Spleen (tissue), 11 donors: ENCODE data around the gene UST. TPM values are rescaled to one million over a fixed set of nuclear protein-coding genes. Genes with fewer than 3 reads are reported as not detected.

Experiments used
- DNase-seq: peaks from one replicate; pipeline ENCODE4 v3.0.0-alpha.2; 2020
- H3K27ac ChIP-seq, 8 donors: fragments of 200-600 bp; sonication (generic) in 7 of 8; 1 replicate in 4 of 8; 2 replicates in 4 of 8; pipeline versions ENCODE4 v1.5.0 to v1.8.0; 2016 to 2021; ENCODE audit warnings: inconsistent platforms in 4 of 8, mild to moderate bottlenecking in 4 of 8, moderate library complexity in 1 of 8
- H3K27me3 ChIP-seq, 7 donors: fragments of 200-600 bp; sonication (generic) in 6 of 7; replicated peaks in 1 of 7; 1 replicate in 4 of 7; 2 replicates in 3 of 7; pipeline versions ENCODE4 v1.5.0 to v1.8.0; 2016 to 2021; ENCODE audit warnings: inconsistent platforms in 3 of 7, mild to moderate bottlenecking in 1 of 7
- H3K36me3 ChIP-seq, 6 donors: fragments of 200-600 bp; sonication (generic) in 5 of 6; 1 replicate in 4 of 6; 2 replicates in 2 of 6; pipeline versions ENCODE4 v1.5.0 to v1.8.0; 2016 to 2021; ENCODE audit warnings: inconsistent platforms in 2 of 6
- H3K4me1 ChIP-seq, 6 donors: fragments of 200-600 bp; sonication (generic) in 5 of 6; 1 replicate in 3 of 6; 2 replicates in 3 of 6; pipeline versions ENCODE4 v1.5.0 to v1.8.0; 2016 to 2021; ENCODE audit warnings: inconsistent platforms in 3 of 6
- H3K4me3 ChIP-seq, 8 donors: fragments of 200-600 bp; sonication (generic) in 7 of 8; 1 replicate in 4 of 8; 2 replicates in 4 of 8; pipeline versions ENCODE4 v1.5.0 to v1.8.0; 2016 to 2021; ENCODE audit warnings: inconsistent platforms in 4 of 8, mild to moderate bottlenecking in 4 of 8, moderate library complexity in 2 of 8
- H3K9me3 ChIP-seq, 8 donors: fragments of 200-600 bp; sonication (generic) in 7 of 8; 1 replicate in 4 of 8; 2 replicates in 4 of 8; pipeline versions ENCODE4 v1.5.0 to v1.8.0; 2016 to 2021; ENCODE audit warnings: inconsistent platforms in 4 of 8
- POLR2A ChIP-seq, 3 donors: fragments of 450-650 bp; IDR thresholded peaks; one replicate each; pipeline ENCODE4 v1.5.1; 2017; ENCODE audit warnings: antibody characterized with exemption in 3 of 3, mild to moderate bottlenecking in 1 of 3
- POLR2AphosphoS5 ChIP-seq, 3 donors: sonication (generic); formaldehyde crosslinking; IDR thresholded peaks; one replicate each; pipeline ENCODE4 v1.5.1; 2017; ENCODE audit warnings: antibody characterized with exemption in 3 of 3
- WGBS, 5 donors: extraction: QIAGEN DNeasy Blood & Tissue Kit in 3 of 5; methylation state at CpG; one replicate each; pipeline versions ENCODE4 v1.1.5 to v1.1.7; 2013 to 2018; 5-methylcytosine and 5-hydroxymethylcytosine counted together
- intact Hi-C: fragments of 100-400 bp; cut with DNase I; formaldehyde crosslinking; loops from one replicate; pipeline ENCODE4 v1.15.0; 2023; ENCODE audit warnings: low total_unique reads
- polyA plus RNA-seq, 3 donors: library from polyadenylated mRNA; stranded (reverse); fragments of 200-250 nt; gene quantifications; one replicate each; pipeline ENCODE4 v1.2.1, GENCODE V29; 2013
- total RNA-seq, 7 donors: library from RNA; depleted of rRNA in 3 of 7; stranded (reverse); fragments of >200 nt in 3 of 7; fragmentation: NEBNext Ultra II Directional in 4 of 7; extraction: Animal tissue kit (Norgen Biotek cat#: 25700) in 4 of 7; gene quantifications; one replicate each; pipeline versions ENCODE4 v1.1.0 to v1.2.1, GENCODE V29; 2016 to 2021
- TF ChIP-seq, protein P1 (sequence below), 11 experiments: fragments of 200-600 bp in 7 of 11; fragments of 450-650 bp in 4 of 11; sonication (generic) in 4 of 11; IDR thresholded peaks in 8 of 11; conservative IDR thresholded peaks in 3 of 11; 1 replicate in 7 of 11; 2 replicates in 4 of 11; pipeline versions ENCODE4 v1.4.0 to v1.8.0; 2016 to 2021; ENCODE audit warnings: antibody characterized with exemption in 11 of 11, inconsistent platforms in 4 of 11, mild to moderate bottlenecking in 1 of 11
- donor health status: healthy with polysubstance abuse.
- donor health status: DM: no; HTN: no; CAD: no; lungs with moderate emphysema.
- donor health status: DM: no; HTN: no; CAD: no.
- donor health status: Bipolar disorder and iron deficiency.
- donor health status: healthy.
- donor health status: DM: no; HTN: no; CAD: no.
- donor health status: DM: yes; HTN: yes; CAD: no.

UST gene
- total and polyA plus RNA-seq, 10 donors = 6.4 to 26.8 (median 14.4) TPM

DNA sequence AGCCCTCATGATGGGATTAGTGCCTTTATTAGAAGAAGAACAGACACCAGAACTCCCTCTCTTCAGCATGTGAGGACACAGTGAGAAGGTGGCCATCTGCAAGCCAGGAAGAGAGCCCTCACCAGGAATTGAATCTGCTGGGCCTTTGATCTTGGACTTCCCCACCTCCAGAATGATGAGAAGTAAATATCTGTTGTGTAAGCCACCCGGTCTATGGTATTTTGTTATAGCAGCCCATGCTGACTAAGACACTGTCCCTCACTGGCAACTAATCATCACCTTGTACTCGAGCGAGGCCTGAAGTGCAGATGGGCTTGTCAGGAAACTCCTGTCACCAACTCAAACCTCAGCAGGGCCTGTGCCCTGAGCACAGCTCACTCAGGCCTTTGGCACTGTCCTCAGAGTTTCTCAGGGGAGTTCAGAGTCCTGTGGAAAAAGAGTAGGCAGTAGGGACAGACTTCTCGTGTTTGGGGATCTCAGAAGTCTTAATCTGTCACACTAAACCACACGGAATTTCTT, 62.0 kb downstream of the UST start:
- Histone ChIP-seq H3K27ac (no peak overlapping the region), H3K4me3 (no peak overlapping the region), H3K4me1 (peaks cover 0 to 16% (median 5%) of the 10 kb centered on the region in 6 donors), H3K27me3 (no peaks in the 10 kb centered on the region), H3K36me3 (no peaks in the 10 kb centered on the region), H3K9me3 (peaks cover 0 to 3% (median 0%) of the 10 kb centered on the region in 8 donors)
- no peak for DNase-seq
- no peak for TF ChIP-seq POLR2A (IDR thresholded peaks at IDR 0.05)
- TF ChIP-seq, protein P1, sequence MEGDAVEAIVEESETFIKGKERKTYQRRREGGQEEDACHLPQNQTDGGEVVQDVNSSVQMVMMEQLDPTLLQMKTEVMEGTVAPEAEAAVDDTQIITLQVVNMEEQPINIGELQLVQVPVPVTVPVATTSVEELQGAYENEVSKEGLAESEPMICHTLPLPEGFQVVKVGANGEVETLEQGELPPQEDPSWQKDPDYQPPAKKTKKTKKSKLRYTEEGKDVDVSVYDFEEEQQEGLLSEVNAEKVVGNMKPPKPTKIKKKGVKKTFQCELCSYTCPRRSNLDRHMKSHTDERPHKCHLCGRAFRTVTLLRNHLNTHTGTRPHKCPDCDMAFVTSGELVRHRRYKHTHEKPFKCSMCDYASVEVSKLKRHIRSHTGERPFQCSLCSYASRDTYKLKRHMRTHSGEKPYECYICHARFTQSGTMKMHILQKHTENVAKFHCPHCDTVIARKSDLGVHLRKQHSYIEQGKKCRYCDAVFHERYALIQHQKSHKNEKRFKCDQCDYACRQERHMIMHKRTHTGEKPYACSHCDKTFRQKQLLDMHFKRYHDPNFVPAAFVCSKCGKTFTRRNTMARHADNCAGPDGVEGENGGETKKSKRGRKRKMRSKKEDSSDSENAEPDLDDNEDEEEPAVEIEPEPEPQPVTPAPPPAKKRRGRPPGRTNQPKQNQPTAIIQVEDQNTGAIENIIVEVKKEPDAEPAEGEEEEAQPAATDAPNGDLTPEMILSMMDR (IDR thresholded peaks at IDR 0.05 in 8 of 11, conservative IDR thresholded peaks at IDR 0.05 in 3 of 11) = no peak
- TF ChIP-seq POLR2AphosphoS5 (IDR thresholded peaks at IDR 0.05) = no peak
- WGBS, 5 donors = 74 to 84% (median 80%) methylated on average over 5 of the region's 5 CpGs
- intact Hi-C loops = no loop called here

DNA sequence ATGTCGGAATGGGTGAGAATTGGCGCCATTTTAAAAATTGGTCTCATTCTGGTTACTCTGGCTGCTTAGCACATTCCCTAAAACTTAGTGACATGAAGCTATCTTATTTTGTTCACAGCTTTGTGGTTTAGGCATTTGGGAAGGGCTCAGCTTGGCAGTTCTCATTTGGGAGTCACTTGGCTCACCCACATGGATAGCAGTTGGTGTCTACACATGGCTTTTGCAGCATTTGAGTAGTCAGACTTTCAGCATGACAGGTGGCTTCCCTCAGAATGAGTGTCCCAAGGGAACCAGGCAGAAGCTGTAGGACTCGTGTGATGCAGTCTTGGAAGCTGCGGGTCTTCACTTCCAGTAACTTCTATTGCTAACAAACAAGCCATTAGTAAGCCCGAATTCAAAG, 64.6 kb downstream of the UST start:
- no peak for DNase-seq
- 85 to 91% (median 89%) methylated on average over 5 of the region's 5 CpGs for WGBS, 5 donors
- Histone ChIP-seq H3K4me1 (peaks cover 0 to 3% (median 0%) of the 10 kb centered on the region in 6 donors), H3K27ac (no peak overlapping the region), H3K9me3 (peaks cover 0 to 11% (median 6%) of the 10 kb centered on the region in 8 donors), H3K36me3 (no peaks in the 10 kb centered on the region), H3K27me3 (no peaks in the 10 kb centered on the region), H3K4me3 (no peak overlapping the region)
- intact Hi-C loops = no loop called here
- TF ChIP-seq, protein P1 (IDR thresholded peaks at IDR 0.05 in 8 of 11, conservative IDR thresholded peaks at IDR 0.05 in 3 of 11) = no peak
- peak in 1 of 3 donors; percentile 15 for TF ChIP-seq POLR2AphosphoS5 (IDR thresholded peaks at IDR 0.05)

DNA sequence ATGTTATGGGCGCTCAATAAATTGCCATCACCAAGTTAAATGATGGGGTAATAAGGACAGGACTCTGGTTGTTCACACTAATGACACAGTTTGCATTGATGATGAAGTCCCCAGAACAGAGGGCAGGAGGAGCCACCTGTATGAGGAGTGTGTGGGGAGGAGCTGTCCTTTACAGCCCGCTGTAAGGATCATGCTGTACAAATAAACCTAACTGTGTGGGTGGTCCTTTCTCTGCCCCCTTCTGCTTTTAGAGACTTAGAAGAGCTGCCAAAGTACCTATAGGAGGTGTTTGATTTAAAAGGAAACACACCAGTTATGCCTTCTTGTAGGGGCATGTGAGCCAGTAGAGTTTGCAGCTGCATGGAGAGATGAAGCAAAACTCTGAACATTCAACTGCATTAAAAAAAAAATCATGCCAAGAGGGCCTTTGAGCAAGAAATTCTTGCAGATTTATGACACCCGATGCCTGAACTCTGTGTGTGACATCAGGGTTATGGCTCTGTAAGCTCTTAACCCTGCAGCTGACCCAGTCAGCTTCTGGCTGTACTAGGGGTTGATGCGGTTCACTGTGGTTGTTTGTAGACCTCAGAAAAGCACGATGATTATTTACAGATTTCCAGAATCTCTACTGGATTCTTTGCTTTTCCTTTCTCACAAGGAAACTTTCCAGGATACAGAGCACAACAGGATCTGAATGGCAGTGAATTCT, 67.4 kb downstream of the UST start:
- no peak for DNase-seq
- H3K4me1 ChIP-seq = peaks cover 0 to 17% (median 3%) of the 10 kb centered on the region in 6 donors
- intact Hi-C loops = no loop called here
- no peak overlapping the region for H3K4me3 ChIP-seq
- no peaks in the 10 kb centered on the region for H3K27me3 ChIP-seq
- H3K36me3 ChIP-seq = no peaks in the 10 kb centered on the region
- H3K9me3 ChIP-seq = peaks cover 0 to 11% (median 6%) of the 10 kb centered on the region in 8 donors
- WGBS, 5 donors = 68 to 91% (median 70%) methylated on average over 5 of the region's 5 CpGs
- no peak for TF ChIP-seq POLR2AphosphoS5 (IDR thresholded peaks at IDR 0.05)
- TF ChIP-seq, protein P1 (IDR thresholded peaks at IDR 0.05 in 8 of 11, conservative IDR thresholded peaks at IDR 0.05 in 3 of 11) = no peak
- TF ChIP-seq POLR2A (IDR thresholded peaks at IDR 0.05) = no peak
- no peak overlapping the region for H3K27ac ChIP-seq

DNA sequence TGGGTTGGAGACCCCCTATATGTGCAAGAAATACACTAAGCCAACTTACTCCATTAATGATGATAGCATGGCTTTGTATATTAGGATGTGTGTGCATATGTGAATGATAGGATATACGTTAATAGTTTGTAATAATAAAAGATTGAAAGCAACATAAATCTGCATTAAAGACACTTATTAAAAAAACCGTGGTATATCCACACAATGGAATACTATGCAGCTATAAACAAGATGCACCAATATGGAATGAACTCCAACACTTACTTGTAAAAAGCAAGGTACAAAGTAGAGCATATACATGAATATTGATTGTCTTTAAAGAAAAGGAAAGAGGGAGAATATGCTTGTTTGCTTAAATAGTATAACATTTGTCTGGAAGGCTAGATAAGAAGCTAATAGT, 68.0 kb downstream of the UST start:
- no peak for DNase-seq
- 91 to 96% (median 94%) methylated on average over 2 of the region's 2 CpGs for WGBS, 5 donors
- Histone ChIP-seq H3K27ac (no peak overlapping the region), H3K4me1 (peaks cover 0 to 17% (median 3%) of the 10 kb centered on the region in 6 donors), H3K9me3 (peaks cover 0 to 11% (median 6%) of the 10 kb centered on the region in 8 donors), H3K27me3 (no peaks in the 10 kb centered on the region), H3K4me3 (no peak overlapping the region), H3K36me3 (no peaks in the 10 kb centered on the region)
- TF ChIP-seq POLR2A (IDR thresholded peaks at IDR 0.05) = no peak
- TF ChIP-seq, protein P1 (IDR thresholded peaks at IDR 0.05 in 8 of 11, conservative IDR thresholded peaks at IDR 0.05 in 3 of 11) = no peak
- TF ChIP-seq POLR2AphosphoS5 (IDR thresholded peaks at IDR 0.05) = no peak
- intact Hi-C loops = no loop called here
